SH-SY5Y (cell line): Measurements from ENCODE around the gene TPI1.

Experiments
- GATA2 ChIP-seq: IDR thresholded peaks from 2 replicates; pipeline ENCODE4 v1.6.1; 2011; ENCODE audit warnings: mild to moderate bottlenecking, low read depth, low read length
- GATA3 ChIP-seq: IDR thresholded peaks from 2 replicates; pipeline ENCODE4 v1.6.1; 2011; ENCODE audit warnings: low read depth, mild to moderate bottlenecking, low read length, moderate library complexity

TPI1 gene

DNA sequence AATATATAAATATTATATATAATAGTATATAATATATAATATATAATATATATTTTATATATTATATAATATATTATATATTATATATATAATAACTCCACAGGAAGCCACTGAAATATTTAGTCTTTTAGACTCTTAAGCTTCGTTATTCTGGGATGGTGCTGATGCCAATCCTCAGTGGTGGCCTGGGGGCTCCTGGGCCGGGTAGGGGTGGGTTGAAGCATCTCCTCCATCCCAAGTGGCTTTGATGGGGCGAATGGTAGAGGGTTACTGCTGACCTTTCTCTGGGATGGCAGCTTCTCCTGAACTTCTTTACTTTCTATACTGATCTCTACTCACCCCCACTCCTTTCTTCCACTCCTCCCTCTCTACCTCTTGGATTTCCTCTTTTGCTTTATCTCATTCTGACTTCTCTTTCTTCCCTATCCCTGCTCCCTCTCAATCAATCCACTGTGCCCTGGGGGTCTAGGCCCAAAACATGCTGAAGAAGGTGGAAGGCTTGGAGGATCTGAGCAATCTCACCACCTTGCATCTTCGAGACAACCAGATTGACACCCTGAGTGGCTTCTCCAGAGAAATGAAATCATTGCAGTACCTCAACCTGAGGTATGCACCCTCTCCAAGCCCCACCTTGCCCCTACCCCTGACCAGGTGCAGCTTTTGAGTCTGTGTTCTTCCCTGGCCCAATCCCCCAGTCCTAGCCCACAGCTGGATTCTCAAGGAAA, 42.3 kb downstream of the TPI1 start:
- TF ChIP-seq GATA2 (no peak), GATA3 (no peak)

DNA sequence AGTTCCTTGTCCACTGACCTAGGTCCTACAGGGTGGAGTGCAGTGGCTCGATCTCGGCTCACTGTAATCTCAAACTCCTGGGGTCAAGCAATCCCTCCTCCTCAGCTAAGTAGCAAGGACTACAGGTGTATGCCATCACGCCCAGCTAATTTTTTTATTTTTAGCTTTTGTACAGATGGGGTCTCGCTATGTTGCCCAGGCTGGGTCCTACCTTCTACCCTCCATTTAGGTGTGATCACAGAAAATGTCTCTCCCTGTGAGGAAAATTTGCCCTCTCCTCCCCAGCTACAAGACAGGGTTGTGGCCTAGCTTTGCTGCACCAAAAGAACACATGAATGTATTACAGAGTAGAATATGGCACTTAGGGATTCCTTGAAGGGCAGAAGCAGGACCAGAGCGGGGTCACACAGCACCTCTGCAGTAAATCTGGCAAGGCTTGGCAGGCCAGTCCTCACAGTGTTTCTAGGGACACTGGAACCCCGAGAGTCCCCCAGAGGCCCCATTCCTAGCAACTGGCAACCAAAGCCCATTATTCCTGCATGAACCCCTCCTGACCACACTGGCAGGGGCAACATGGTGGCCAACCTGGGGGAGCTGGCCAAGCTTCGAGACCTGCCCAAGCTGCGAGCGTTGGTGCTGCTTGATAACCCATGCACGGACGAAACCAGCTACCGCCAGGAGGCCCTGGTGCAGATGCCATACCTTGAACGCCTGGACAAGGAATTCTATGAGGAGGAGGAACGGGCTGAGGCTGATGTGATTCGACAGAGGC, 45.0 kb downstream of the TPI1 start:
- TF ChIP-seq GATA2 (no peak), GATA3 (no peak)

DNA sequence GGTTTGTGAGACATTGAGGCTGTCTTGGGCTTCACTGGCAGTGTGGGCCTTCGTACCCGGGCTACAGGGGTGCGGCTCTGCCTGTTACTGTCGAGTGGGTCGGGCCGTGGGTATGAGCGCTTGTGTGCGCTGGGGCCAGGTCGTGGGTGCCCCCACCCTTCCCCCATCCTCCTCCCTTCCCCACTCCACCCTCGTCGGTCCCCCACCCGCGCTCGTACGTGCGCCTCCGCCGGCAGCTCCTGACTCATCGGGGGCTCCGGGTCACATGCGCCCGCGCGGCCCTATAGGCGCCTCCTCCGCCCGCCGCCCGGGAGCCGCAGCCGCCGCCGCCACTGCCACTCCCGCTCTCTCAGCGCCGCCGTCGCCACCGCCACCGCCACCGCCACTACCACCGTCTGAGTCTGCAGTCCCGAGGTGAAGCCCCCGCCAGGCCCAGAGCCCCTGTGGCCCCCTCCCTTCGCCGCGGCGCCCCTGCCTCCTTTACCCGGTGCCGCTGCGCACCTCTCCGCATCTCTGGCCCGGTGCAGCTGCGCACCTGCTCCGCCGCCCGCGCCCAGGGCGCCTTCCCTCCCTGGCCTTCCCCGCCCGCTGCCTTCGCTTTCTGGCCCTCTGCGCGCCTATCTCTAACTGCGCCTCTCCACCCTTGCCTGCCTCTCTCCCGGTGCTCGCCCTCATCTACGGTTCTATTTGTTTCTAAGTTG, 47.1 kb downstream of the TPI1 start, which contains the start of gene ENO2:
TSS of gene ENO2 (plus strand) at position 335 of the 701 bp plus-strand sequence. CDS start 1,253 bp downstream, outside the sequence.
- TF ChIP-seq GATA2: no peak
- TF ChIP-seq GATA3: no peak

DNA sequence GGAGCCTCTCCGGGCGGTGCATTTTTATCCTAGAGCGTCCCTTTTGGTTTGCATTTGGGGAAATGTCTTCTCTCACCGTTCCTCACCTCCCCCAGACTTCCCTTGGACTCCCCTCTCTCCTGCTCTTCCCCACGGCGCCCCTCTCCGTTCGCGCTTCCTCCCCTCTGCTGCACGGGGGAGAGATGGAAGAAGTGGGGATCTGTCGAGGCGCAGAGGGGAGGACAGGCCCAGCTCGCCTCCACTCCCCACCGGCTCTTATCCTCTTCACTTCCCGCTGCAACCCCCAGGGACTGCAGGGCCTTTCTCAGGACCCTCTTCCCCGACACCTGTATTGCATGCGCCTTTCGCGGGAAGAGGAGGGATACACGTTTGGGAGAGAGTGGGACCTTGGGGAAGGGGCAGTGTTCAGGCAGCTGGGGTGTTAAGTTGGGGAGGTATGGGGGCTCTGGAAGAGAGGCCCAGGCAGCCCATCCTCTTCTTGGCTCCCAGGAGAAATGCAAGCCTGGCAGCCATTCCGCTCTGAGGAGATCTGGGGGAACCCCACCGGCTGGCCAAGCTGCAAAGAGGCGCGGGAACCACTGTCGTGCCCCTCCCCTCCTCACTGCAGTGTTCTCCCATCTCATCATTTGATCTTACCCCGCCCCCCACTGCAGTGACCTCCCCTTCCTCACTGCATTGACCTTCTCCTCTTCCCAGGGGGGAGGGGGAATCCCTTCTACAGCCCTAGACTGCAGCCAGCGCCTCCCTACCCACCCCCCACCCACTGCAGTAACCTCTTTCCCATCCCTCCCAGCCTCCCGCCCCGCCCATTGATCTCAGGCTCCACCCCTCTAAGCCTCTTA, 47.8 kb downstream of the TPI1 start:
- TF ChIP-seq GATA3 (no peak), GATA2 (peak; percentile 51; the same call in 1 of the 2 replicates)

DNA sequence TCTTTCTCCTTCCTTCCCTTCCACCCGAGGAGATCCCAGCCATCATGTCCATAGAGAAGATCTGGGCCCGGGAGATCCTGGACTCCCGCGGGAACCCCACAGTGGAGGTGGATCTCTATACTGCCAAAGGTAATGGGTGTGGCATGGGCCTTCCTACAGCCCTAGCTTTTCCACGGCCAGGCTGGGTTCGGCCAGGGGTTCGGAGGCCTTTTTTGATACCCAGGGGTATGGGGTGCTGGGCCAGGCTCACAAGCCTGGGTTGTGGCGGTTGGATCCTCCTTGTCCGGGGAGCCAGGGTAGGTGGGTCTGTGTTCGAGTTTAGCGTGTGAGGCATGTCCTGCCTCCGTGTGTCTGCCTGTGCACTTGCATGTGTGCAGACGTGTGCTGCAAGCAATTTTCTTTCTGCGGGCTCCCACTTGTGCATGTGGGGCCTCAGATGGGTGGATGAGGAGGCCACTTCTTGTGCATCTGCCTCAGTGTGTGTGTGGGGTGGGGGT, 48.5 kb downstream of the TPI1 start:
- TF ChIP-seq GATA2 (no peak), GATA3 (no peak)

DNA sequence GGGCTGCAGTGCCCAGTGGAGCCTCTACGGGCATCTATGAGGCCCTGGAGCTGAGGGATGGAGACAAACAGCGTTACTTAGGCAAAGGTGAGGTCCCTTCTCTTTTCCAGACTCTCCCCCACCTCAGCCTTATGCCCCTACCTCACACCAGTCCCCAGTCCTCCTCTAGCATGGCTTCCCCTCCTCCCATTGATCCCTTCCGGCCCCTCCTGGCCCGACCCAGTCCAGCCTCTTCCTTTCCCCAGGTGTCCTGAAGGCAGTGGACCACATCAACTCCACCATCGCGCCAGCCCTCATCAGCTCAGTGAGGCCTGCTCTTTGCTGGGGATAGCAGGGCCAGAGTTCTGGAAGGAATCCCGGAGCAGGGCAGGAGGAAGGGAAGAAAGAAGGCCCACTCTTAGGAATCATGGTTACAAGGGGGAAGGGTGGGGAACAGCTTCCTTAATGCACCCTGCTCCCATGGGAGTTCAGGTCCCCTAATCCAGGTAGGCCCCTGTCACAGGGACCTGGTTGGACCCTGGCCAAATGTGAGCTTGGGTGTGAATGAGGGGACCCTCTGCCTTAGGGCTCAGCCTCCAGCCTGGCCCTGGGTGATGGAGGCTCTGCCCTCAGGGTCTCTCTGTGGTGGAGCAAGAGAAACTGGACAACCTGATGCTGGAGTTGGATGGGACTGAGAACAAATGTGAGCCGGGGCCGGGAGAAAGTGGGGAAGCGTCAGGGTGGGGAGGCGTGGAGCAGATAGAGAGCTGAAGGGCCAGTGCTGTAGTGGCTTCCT, 49.3 kb downstream of the TPI1 start:
- TF ChIP-seq GATA3 (no peak), GATA2 (no peak)

DNA sequence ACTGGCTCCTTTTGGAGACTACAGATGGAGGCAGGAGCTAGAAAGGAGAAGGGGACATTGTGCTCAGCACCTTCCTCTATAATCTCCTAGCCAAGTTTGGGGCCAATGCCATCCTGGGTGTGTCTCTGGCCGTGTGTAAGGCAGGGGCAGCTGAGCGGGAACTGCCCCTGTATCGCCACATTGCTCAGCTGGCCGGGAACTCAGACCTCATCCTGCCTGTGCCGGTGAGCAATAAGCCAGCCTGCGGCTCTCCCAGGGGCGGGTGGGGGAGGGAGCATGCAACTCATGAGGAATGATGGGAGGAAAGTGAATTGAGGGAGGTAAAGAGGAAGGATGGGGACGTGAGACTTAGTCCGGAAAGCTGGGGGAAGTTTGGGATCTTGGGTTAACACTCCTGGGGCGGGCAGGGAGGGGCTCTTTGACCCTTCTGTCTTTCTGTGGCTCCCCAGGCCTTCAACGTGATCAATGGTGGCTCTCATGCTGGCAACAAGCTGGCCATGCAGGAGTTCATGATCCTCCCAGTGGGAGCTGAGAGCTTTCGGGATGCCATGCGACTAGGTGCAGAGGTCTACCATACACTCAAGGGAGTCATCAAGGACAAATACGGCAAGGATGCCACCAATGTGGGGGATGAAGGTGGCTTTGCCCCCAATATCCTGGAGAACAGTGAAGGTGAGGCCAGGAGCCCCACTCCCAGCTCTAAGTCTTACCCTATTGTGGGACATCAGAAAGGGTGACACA, 50.3 kb downstream of the TPI1 start:
- TF ChIP-seq GATA3 (no peak), GATA2 (no peak)

DNA sequence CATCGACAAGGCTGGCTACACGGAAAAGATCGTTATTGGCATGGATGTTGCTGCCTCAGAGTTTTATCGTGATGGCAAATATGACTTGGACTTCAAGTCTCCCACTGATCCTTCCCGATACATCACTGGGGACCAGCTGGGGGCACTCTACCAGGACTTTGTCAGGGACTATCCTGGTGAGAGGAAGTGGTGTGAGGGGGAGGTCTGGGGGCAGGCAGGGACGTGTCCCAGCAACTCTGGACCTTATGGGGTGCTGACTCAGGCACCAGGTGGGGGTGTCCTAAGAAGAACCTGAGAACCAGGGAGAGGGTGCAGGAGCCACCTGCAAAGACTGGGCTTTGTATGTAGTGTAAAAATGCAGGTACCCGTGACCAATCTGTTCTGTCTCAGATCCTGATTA, 52.3 kb downstream of the TPI1 start:
- TF ChIP-seq GATA3 (no peak), GATA2 (no peak)
